Spleen (tissue), 7 donors: ENCODE results near the gene PRKCE.

Source experiments
- POLR2A ChIP-seq, 3 donors: fragments of 450-650 bp; IDR thresholded peaks; one replicate each; pipeline ENCODE4 v1.5.1; 2017; ENCODE audit warnings: antibody characterized with exemption in 3 of 3, mild to moderate bottlenecking in 1 of 3
- POLR2AphosphoS5 ChIP-seq, 3 donors: sonication (generic); formaldehyde crosslinking; IDR thresholded peaks; one replicate each; pipeline ENCODE4 v1.5.1; 2017; ENCODE audit warnings: antibody characterized with exemption in 3 of 3
- TF ChIP-seq, protein P1 (sequence below), 11 experiments: fragments of 200-600 bp in 7 of 11; fragments of 450-650 bp in 4 of 11; sonication (generic) in 4 of 11; IDR thresholded peaks in 8 of 11; conservative IDR thresholded peaks in 3 of 11; 1 replicate in 7 of 11; 2 replicates in 4 of 11; pipeline versions ENCODE4 v1.4.0 to v1.8.0; 2016 to 2021; ENCODE audit warnings: antibody characterized with exemption in 11 of 11, inconsistent platforms in 4 of 11, mild to moderate bottlenecking in 1 of 11
- donor health status: DM: no; HTN: no; CAD: no; lungs with moderate emphysema.
- donor health status: DM: no; HTN: no; CAD: no.
- donor health status: DM: no; HTN: no; CAD: no.

- TF ChIP-seq, protein P1, sequence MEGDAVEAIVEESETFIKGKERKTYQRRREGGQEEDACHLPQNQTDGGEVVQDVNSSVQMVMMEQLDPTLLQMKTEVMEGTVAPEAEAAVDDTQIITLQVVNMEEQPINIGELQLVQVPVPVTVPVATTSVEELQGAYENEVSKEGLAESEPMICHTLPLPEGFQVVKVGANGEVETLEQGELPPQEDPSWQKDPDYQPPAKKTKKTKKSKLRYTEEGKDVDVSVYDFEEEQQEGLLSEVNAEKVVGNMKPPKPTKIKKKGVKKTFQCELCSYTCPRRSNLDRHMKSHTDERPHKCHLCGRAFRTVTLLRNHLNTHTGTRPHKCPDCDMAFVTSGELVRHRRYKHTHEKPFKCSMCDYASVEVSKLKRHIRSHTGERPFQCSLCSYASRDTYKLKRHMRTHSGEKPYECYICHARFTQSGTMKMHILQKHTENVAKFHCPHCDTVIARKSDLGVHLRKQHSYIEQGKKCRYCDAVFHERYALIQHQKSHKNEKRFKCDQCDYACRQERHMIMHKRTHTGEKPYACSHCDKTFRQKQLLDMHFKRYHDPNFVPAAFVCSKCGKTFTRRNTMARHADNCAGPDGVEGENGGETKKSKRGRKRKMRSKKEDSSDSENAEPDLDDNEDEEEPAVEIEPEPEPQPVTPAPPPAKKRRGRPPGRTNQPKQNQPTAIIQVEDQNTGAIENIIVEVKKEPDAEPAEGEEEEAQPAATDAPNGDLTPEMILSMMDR (IDR thresholded peaks at IDR 0.05 in 8 of 11, conservative IDR thresholded peaks at IDR 0.05 in 3 of 11) = no peak
- TF ChIP-seq POLR2AphosphoS5 (IDR thresholded peaks at IDR 0.05) = no peak
- no peak for TF ChIP-seq POLR2A (IDR thresholded peaks at IDR 0.05)
Observed at GRCh38 chr2:45678791-45679348, 27.4 kb downstream of the PRKCE start.
